SJCRH30 (cell line): ENCODE measurements around the gene MESD. TPM values are rescaled to one million over a fixed set of nuclear protein-coding genes. Genes with fewer than 3 reads are reported as not detected.
"Not testable (repeated sequence)": the region's sequence is repeated elsewhere in the genome, so short reads cannot be mapped to it uniquely, and the experiment has no call there.

ENCODE experiments used
- DNase-seq, 2 experiments: peaks; one replicate each; pipeline ENCODE4 v3.0.0-alpha.2; 2015 to 2020
- H3K27ac ChIP-seq: fragments of 250-450 bp; sonication (Bioruptor Pico); 2 replicates; pipeline ENCODE4 v1.5.1; 2020; ENCODE audit warnings: mild to moderate bottlenecking, moderate library complexity
- H3K27me3 ChIP-seq: fragments of 250-450 bp; sonication (Bioruptor Pico); 2 replicates; pipeline ENCODE4 v1.5.1; 2020; ENCODE audit warnings: mild to moderate bottlenecking, moderate library complexity
- H3K36me3 ChIP-seq: fragments of 250-450 bp; sonication (Bioruptor Pico); 2 replicates; pipeline ENCODE4 v1.5.1; 2020; ENCODE audit warnings: mild to moderate bottlenecking, moderate library complexity
- H3K4me1 ChIP-seq: fragments of 250-450 bp; sonication (Bioruptor Pico); 2 replicates; pipeline ENCODE4 v1.5.1; 2020; ENCODE audit warnings: mild to moderate bottlenecking, moderate library complexity
- H3K4me3 ChIP-seq: fragments of 250-450 bp; sonication (Bioruptor Pico); 2 replicates; pipeline ENCODE4 v1.5.1; 2020; ENCODE audit warnings: mild to moderate bottlenecking, moderate library complexity
- H3K9me3 ChIP-seq: fragments of 250-450 bp; sonication (Bioruptor Pico); replicated peaks from 2 replicates; pipeline ENCODE4 v1.5.1; 2020; ENCODE audit warnings: mild to moderate bottlenecking, moderate library complexity
- total RNA-seq: library from RNA; depleted of rRNA; stranded (reverse); fragments of >200 nt; shearing (Covaris generic); gene quantifications from 2 replicates; pipeline ENCODE4 v1.2.3, GENCODE V29; 2014

Gene MESD
- total RNA-seq, 1 experiment from 2014 or later, result 22.1 TPM

- Histone ChIP-seq H3K36me3 (peaks cover 6% of the 10 kb centered on the region; the same call in 1 of the 2 replicates), H3K9me3 (no peaks in the 10 kb centered on the region), H3K4me1 (peaks cover 8% of the 10 kb centered on the region), H3K4me3 (no peak overlapping the region), H3K27ac (no peak overlapping the region), H3K27me3 (no peaks in the 10 kb centered on the region)
- DNase-seq, result no peak
Measured at GRCh38 chr15:80969316-80969715, 20.3 kb downstream of the MESD start.

GRCh38 chr15:80967991-80968510 lies 21.6 kb downstream of the MESD start:
- Histone ChIP-seq H3K36me3 (peaks cover 5% of the 10 kb centered on the region; the same call in 1 of the 2 replicates), H3K27ac (peak overlapping the region; percentile 16; the same call in 1 of the 2 replicates), H3K4me1 (peaks cover 8% of the 10 kb centered on the region), H3K4me3 (no peak overlapping the region), H3K9me3 (no peaks in the 10 kb centered on the region), H3K27me3 (no peaks in the 10 kb centered on the region)
- DNase-seq, result no peak

GRCh38 chr15:80967451-80967850 lies 22.2 kb downstream of the MESD start:
- Histone ChIP-seq H3K4me3 (no peak overlapping the region), H3K9me3 (no peaks in the 10 kb centered on the region), H3K36me3 (peaks cover 3% of the 10 kb centered on the region; the same call in 1 of the 2 replicates), H3K27me3 (no peaks in the 10 kb centered on the region), H3K4me1 (peaks cover 8% of the 10 kb centered on the region), H3K27ac (peak overlapping the region; percentile 16; the same call in 1 of the 2 replicates)
- peak; percentile 59 to 67 for DNase-seq

GRCh38 chr15:80966431-80967197 lies 23.0 kb downstream of the MESD start:
- peaks cover 8% of the 10 kb centered on the region for H3K4me1 ChIP-seq
- no peak for DNase-seq
- H3K4me3 ChIP-seq, result no peak overlapping the region
- peaks cover 3% of the 10 kb centered on the region; the same call in 1 of the 2 replicates for H3K36me3 ChIP-seq
- no peaks in the 10 kb centered on the region for H3K9me3 ChIP-seq
- no peak overlapping the region for H3K27ac ChIP-seq
- no peaks in the 10 kb centered on the region for H3K27me3 ChIP-seq

DNA sequence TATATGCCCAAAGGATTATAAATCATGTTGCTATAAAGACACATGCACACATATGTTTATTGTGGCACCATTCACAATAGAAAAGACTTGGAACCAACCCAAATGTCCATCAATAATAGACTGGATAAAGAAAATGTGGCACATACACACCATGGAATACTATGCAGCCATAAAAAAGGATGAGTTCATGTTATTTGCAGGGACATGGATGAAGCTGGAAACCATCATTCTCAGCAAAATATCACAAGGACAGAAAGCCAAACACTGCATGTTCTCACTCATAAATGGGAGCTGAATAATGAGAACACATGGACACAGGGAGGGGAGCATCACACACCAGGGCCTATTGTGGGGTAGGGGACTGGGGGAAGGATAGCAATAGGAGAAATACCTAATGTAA lies 24.2 kb downstream of the MESD start:
- H3K4me1 ChIP-seq, H3K36me3 ChIP-seq, DNase-seq, H3K4me3 ChIP-seq, H3K27ac ChIP-seq, H3K27me3 ChIP-seq, H3K9me3 ChIP-seq: not testable (repeated sequence)

DNA sequence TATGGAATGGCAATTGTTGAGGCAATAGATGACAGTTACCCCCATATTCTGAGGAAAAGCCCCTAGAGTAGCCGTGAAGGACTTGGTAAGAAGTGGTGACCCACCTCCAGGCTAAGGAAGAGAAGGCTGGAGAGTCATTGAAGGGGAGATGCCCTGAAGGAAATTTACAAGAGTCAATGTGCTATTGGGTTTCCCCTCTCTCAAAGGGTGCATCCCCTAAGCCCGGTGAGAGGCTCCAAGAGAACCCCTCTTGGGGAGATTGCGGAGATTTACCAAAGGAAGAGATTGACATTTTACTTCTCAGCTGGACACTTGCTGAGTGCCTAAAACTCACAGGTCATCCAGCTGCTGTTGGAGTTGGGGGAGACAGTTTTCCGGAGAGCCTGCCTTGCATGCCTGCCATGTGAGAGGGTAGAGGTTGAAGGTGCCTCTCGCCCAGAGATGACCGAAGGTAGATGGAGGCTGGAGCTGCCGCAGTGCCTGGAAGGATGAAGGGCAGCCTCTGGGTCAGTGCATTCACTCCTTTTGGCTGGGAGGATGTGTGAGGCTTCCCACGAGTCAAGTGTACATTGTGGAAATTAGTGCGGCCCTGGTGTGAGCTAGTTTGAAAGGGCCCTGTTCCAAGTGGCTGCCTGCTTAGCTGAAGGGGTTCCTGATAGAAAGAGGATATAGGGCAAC lies 30.7 kb downstream of the MESD start:
- Histone ChIP-seq H3K36me3 (no peaks in the 10 kb centered on the region), H3K27me3 (no peaks in the 10 kb centered on the region), H3K4me3 (no peak overlapping the region), H3K27ac (no peak overlapping the region), H3K9me3 (no peaks in the 10 kb centered on the region), H3K4me1 (peaks cover 8% of the 10 kb centered on the region)
- no peak for DNase-seq

DNA sequence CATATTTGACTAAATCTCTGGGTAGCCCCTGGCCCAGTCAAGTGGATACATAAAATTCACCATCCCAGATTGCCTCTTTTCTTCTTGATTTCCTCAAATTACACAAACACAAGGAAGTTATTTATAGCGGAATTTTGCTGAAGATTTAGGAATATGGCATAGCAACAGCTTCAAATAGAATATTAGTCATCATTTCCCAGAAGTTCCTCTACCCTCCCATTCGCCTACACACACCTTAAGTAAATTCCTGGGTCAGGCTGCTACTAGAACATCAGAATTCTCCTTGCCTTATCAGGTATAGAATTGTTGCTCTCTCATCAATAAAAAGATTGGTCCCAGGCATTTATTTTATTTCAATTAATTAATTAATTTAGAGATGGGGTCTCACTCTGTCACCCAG lies 31.6 kb downstream of the MESD start:
- Histone ChIP-seq H3K27me3 (no peaks in the 10 kb centered on the region), H3K4me1 (peaks cover 8% of the 10 kb centered on the region), H3K36me3 (no peaks in the 10 kb centered on the region), H3K9me3 (no peaks in the 10 kb centered on the region), H3K4me3 (no peak overlapping the region), H3K27ac (no peak overlapping the region)
- DNase-seq, result no peak

GRCh38 chr15:80957556-80957955 lies 32.1 kb downstream of the MESD start:
- H3K27me3 ChIP-seq, result no peaks in the 10 kb centered on the region
- H3K27ac ChIP-seq, result no peak overlapping the region
- no peak for DNase-seq

DNA sequence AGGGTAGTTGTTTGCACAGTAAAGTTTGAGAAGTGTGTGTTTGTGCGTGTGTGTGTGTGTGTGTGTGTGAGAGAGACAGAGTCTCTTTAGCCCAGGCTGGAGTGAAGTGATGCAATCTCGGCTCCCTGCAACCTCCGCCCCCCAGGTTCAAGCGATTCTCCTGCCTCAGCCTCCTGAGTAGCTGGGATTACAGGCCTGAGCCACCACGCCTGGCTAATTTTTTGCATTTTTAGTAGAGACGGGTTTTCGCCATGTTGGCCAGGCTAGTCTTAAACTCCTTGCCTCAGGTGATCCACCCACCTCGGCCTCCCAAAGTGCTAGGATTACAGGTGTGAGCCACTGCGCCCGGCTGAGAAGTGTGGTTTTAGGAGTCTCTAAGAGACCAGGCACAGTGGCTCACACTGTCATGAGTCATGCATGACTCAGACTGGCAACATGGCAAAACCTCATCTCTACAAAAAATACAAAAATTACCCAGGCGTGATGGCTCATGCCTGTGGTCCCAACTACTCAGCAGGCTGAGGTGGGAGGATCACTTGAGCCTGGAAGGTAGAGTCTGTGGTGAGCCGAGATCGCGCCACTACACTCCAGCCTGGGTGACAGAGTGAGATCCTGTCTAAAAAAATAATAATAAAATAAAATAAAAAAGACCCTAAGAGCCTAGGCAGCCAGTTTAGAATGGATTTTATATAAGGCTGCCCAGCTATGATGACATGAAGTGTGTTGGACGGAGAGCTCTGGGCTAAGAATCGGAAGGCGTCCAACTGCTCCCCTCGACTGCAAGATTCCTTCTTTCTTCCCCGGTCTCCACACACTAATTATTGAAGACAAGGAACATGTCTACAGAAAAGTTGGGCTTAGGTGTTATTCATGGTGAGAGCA lies 33.8 kb downstream of the MESD start:
- H3K27me3 ChIP-seq, H3K4me1 ChIP-seq, H3K27ac ChIP-seq, H3K4me3 ChIP-seq, H3K36me3 ChIP-seq, H3K9me3 ChIP-seq: not testable (repeated sequence)
- peak; percentile 32 to 44 for DNase-seq

More at GRCh38 chr15:80957556-80957955, 32.1 kb downstream of the MESD start:
- no peaks in the 10 kb centered on the region for H3K9me3 ChIP-seq
- no peaks in the 10 kb centered on the region for H3K36me3 ChIP-seq
- H3K4me3 ChIP-seq, result no peak overlapping the region
- H3K4me1 ChIP-seq, result peaks cover 8% of the 10 kb centered on the region

DNA sequence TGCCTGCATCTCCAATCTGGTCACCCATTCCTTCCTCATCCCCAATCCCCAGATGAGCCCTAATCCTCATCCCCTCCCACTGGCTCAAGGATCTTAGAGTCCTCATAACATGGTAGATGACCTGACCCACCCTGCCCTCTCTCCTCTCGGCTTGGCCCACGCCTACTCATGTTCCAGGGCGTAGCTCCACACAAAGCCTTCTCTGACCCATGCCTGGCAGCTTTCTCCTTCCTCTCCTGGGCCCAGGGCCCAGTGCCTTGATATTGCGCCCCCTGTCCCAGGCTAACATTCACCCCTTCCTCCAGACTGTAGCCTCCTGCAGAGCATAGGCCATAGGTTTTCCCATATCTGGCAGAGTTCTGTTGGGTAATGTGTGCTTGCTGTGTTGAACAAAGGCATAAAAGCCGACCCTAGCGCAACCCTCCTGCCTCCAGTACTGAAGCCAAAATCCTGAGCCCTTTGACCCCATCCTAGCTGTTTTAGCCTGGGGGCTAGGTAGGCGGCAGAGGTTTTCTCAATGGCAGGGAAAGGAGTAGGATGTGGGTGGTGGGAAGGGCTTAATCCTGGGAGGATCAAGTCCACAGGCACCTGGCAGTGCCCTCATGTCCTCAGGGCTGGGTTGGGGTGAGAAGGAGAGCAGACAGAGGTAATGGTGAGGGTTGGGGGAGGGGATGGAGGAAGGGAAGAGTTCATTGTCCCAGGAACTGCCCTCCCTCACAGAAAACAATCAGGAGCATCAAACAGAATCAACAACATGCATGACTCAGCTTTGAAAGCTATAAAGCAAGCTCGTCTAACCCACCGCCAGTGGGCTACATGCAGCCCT lies 35.5 kb downstream of the MESD start:
- Histone ChIP-seq H3K4me1 (peaks cover 8% of the 10 kb centered on the region), H3K27me3 (no peaks in the 10 kb centered on the region), H3K36me3 (peaks cover 4% of the 10 kb centered on the region; the same call in 1 of the 2 replicates), H3K27ac (no peak overlapping the region), H3K9me3 (no peaks in the 10 kb centered on the region), H3K4me3 (no peak overlapping the region)
- DNase-seq, result no peak

DNA sequence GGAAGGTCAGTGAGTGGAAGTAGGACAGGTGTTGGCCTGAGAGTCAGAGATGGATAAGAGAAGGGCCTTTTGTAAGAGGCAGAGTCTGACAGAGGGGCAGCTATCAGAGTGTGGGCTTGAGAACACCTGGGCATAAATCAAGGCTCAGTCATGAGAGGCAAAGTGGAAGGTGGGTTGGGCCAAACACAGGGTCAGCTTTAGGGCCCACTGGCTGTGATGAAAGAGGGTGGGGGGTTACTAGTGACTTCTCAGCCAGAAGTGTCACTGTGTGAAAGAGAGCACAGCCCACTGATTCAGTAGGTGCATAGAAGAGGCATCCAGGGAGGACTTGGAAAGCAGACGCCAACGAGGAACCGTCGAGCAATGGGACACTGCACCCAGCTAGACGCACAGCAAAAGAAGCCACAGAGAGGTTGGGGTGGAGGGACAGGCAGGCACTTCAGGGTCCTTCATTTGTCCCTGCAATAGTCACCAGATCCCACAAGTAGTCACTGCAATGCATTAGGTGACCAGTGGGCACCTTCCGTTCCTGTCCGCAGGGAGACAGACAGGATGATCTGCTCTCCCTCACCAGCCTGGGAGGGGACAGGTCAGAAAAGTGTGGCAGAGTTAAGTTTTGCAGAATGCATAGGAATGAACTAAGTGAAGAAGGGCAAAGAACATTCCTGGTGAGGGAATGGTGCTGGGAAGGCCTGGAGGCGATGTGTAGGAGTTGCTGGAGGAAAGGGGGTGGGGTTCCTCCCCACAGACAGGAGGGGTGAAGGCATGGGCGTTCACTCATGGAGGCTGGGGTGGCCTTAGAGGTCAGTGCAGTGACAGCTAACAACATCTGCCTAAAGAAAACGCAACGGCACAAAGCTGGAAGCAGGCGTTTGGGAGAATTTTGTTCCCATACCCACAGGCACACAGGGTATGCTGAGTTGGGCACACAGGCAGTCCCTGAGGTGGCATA lies 36.3 kb downstream of the MESD start:
- DNase-seq, result no peak
- H3K27me3 ChIP-seq, result no peaks in the 10 kb centered on the region
- H3K4me1 ChIP-seq, result peaks cover 8% of the 10 kb centered on the region
- H3K4me3 ChIP-seq, result no peak overlapping the region
- no peak overlapping the region for H3K27ac ChIP-seq
- H3K9me3 ChIP-seq, result no peaks in the 10 kb centered on the region
- peaks cover 4% of the 10 kb centered on the region; the same call in 1 of the 2 replicates for H3K36me3 ChIP-seq

- Histone ChIP-seq H3K36me3 (peaks cover 4% of the 10 kb centered on the region; the same call in 1 of the 2 replicates), H3K4me1 (peaks cover 8% of the 10 kb centered on the region), H3K27me3 (no peaks in the 10 kb centered on the region), H3K9me3 (no peaks in the 10 kb centered on the region), H3K27ac (no peak overlapping the region), H3K4me3 (no peak overlapping the region)
- DNase-seq, result no peak
Measured at GRCh38 chr15:80951941-80952340, 37.7 kb downstream of the MESD start.
